GM23338 (cell line): Measurements from ENCODE around the gene WDR74. TPM values are rescaled to one million over a fixed set of nuclear protein-coding genes. Genes with fewer than 3 reads are reported as not detected.

Source experiments
- ATAC-seq: fragments of 200-7000 bp; cut with Tn5 transposase; 3 replicates; pipeline ENCODE4 v1.9.1; 2020
- DNase-seq: peaks from one replicate; pipeline ENCODE4 v3.0.0-alpha.2; 2015; ENCODE audit warnings: low spot score
- H2AFZ ChIP-seq: fragments of 200-600 bp; sonication (generic); 2 replicates; pipeline ENCODE4 v1.8.0; 2016; ENCODE audit warnings: antibody characterized with exemption, mild to moderate bottlenecking, moderate library complexity
- H3F3A ChIP-seq: fragments of 200-600 bp; sonication (generic); replicated peaks from 2 replicates; pipeline ENCODE4 v1.8.0; 2017; ENCODE audit warnings: antibody characterized with exemption, mixed run types, low read depth
- H3K27ac ChIP-seq: fragments of 200-600 bp; sonication (generic); 2 replicates; pipeline ENCODE4 v1.6.1; 2016; ENCODE audit warnings: low read depth
- H3K27me3 ChIP-seq: fragments of 200-600 bp; sonication (generic); 2 replicates; pipeline ENCODE4 v1.8.0; 2016; ENCODE audit warnings: mild to moderate bottlenecking, mixed run types, moderate library complexity; ENCODE audit not compliant: insufficient read depth
- H3K36me3 ChIP-seq: fragments of 200-600 bp; sonication (generic); 2 replicates; pipeline ENCODE4 v1.8.0; 2016; ENCODE audit warnings: mild to moderate bottlenecking; ENCODE audit not compliant: insufficient read depth
- H3K4me1 ChIP-seq: fragments of 200-600 bp; sonication (generic); 2 replicates; pipeline ENCODE4 v1.8.0; 2016; ENCODE audit warnings: mild to moderate bottlenecking, moderate library complexity; ENCODE audit not compliant: insufficient read depth
- H3K4me2 ChIP-seq: fragments of 200-600 bp; sonication (generic); 2 replicates; pipeline ENCODE4 v1.7.1; 2017; ENCODE audit warnings: mixed run types
- H3K4me3 ChIP-seq: fragments of 200-600 bp; sonication (generic); 2 replicates; pipeline ENCODE4 v1.6.1; 2016; ENCODE audit warnings: mixed run types
- H3K79me2 ChIP-seq: fragments of 200-600 bp; sonication (generic); replicated peaks from 2 replicates; pipeline ENCODE4 v1.8.0; 2017; ENCODE audit warnings: mild to moderate bottlenecking; ENCODE audit not compliant: insufficient read depth
- H3K9me2 ChIP-seq: fragments of 200-600 bp; sonication (generic); 2 replicates; pipeline ENCODE4 v1.8.0; 2017; ENCODE audit not compliant: insufficient read depth
- H4K20me1 ChIP-seq: fragments of 200-600 bp; sonication (generic); replicated peaks from 2 replicates; pipeline ENCODE4 v1.8.0; 2017; ENCODE audit warnings: mild to moderate bottlenecking; ENCODE audit not compliant: insufficient read depth
- H3K27ac Mint-ChIP-seq: 2 replicates; pipeline ENCODE4 v1.8.0; 2020; ENCODE audit warnings: inconsistent platforms, mild to moderate bottlenecking, moderate library complexity, mixed read lengths
- H3K27me3 Mint-ChIP-seq: 3 replicates; pipeline ENCODE4 v1.8.0; 2022; ENCODE audit warnings: low read depth, mild to moderate bottlenecking, moderate library complexity, mixed read lengths, inconsistent platforms; ENCODE audit not compliant: insufficient read depth, poor library complexity
- H3K36me3 Mint-ChIP-seq: 3 replicates; pipeline ENCODE4 v1.8.0; 2021; ENCODE audit warnings: low read depth, mild to moderate bottlenecking, inconsistent platforms, moderate library complexity, mixed read lengths
- H3K4me1 Mint-ChIP-seq: 3 replicates; pipeline ENCODE4 v1.8.0; 2020; ENCODE audit warnings: mild to moderate bottlenecking, inconsistent platforms, mixed read lengths
- H3K4me3 Mint-ChIP-seq: 3 replicates; pipeline ENCODE4 v1.8.0; 2021; ENCODE audit warnings: moderate library complexity, mild to moderate bottlenecking, inconsistent platforms, mixed read lengths
- H3K9me3 Mint-ChIP-seq: 3 replicates; pipeline ENCODE4 v1.8.0; 2020; ENCODE audit warnings: moderate library complexity, mild to moderate bottlenecking, inconsistent platforms, mixed read lengths
- CREB1 ChIP-seq: fragments of 250-450 bp; sonication (Bioruptor Pico); IDR thresholded peaks from 2 replicates; pipeline ENCODE4 v1.5.0; 2020; ENCODE audit warnings: low read depth, mild to moderate bottlenecking, moderate library complexity
- CTCF ChIP-seq, 2 experiments: fragments of 200-600 bp in 1 of 2; sonication (generic) in 1 of 2; conservative IDR thresholded peaks; 2 replicates each; pipeline versions ENCODE4 v1.5.1 to v1.6.1; 2016 to 2017; ENCODE audit warnings: antibody characterized with exemption in 2 of 2, low read depth in 2 of 2, mild to moderate bottlenecking in 2 of 2, moderate library complexity in 1 of 2
- ETS1 ChIP-seq: IDR thresholded peaks from 2 replicates; pipeline ENCODE4 v1.6.1; 2016; ENCODE audit warnings: antibody characterized with exemption
- JUNB ChIP-seq: IDR thresholded peaks from one replicate; pipeline ENCODE4 v1.6.1; 2016; ENCODE audit warnings: antibody characterized with exemption; ENCODE audit not compliant: unreplicated experiment
- POLR2AphosphoS5 ChIP-seq: IDR thresholded peaks from 2 replicates; pipeline ENCODE4 v1.6.1; 2016; ENCODE audit warnings: antibody characterized with exemption, low read depth
- REST ChIP-seq: IDR thresholded peaks from one replicate; pipeline ENCODE4 v1.6.1; 2018; ENCODE audit warnings: antibody characterized with exemption; ENCODE audit not compliant: unreplicated experiment
- STAT1 ChIP-seq: IDR thresholded peaks from one replicate; pipeline ENCODE4 v1.6.1; 2016; ENCODE audit warnings: antibody characterized with exemption; ENCODE audit not compliant: unreplicated experiment
- polyA plus RNA-seq: library from polyadenylated mRNA; unstranded; fragments of >200 nt; fragmentation: Nextera tagmentation; extraction: Ambion mirVana; gene quantifications from 2 replicates; pipeline ENCODE4 v1.2.1, GENCODE V29; 2016
- total RNA-seq: library from RNA; depleted of rRNA; stranded (reverse); fragments of >200 nt; shearing (Covaris generic); gene quantifications from 2 replicates; pipeline ENCODE4 v1.2.3, GENCODE V29; 2014
- TF ChIP-seq, protein P1 (sequence below): fragments of 250-450 bp; sonication (Bioruptor Pico); IDR thresholded peaks from 2 replicates; pipeline ENCODE4 v1.5.0; 2020; ENCODE audit warnings: mild to moderate bottlenecking, moderate library complexity

The WDR74 gene
- total and polyA plus RNA-seq, 2 experiments from 2014 or later, result 94.4 to 136 TPM

DNA sequence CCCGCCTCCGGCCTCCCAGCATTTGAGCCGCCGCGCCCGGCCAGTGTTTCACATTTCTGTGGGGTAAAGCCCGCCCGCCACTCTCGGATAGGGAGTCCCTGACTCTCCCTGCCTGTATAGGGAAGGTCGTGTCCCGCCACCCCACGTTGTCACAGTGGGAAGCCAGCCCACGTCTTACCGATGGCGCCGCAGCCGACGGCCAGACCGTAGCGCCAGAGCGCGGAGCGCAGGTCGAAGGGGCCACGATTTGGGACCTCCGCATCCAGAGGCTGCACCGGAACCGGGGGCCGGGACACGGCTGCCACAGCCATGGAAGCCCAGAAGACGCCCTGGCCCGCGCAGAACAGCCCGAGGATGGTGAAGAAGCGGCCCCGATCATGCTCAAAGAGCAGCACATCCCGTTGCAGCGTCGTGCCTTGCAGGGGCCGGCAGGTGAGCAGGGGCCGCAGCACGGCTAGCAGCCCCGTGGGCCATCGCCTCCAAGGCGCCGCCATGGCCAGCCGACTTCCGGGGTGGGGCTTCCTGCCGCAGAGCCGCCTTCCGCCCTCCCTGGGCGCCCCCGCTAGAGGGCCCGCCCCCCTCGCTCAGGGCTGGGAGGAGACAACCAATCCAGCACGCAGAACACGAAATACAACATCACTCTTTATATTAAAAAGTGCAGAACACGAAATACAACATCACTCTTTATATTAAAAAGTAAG, 47.7 kb downstream of the WDR74 start, which contains the start of gene TMEM223:
Gene TMEM223 (minus strand): TSS at position 506 of the 701 bp plus-strand sequence. CDS start 12 bp downstream, at position 494.
- peaks cover 11% of the 10 kb centered on the region; the same call in 1 of the 2 replicates for H3K4me1 ChIP-seq
- Mint-ChIP-seq H3K9me3 (no peaks in the 10 kb centered on the region; the same call in 2 of the 3 replicates), H3K27me3 (peaks cover 21% of the 10 kb centered on the region), H3K27ac (peak within 1 kb of the TSS; percentile 89), H3K36me3 (peaks cover 77% of the 10 kb centered on the region), H3K4me1 (peaks cover 26% of the 10 kb centered on the region), H3K4me3 (peak within 1 kb of the TSS; percentile 94)
- H3K79me2 ChIP-seq, result peaks cover 40% of the 10 kb centered on the region
- H3K9me2 ChIP-seq, result no peaks in the 10 kb centered on the region
- H3K4me3 ChIP-seq, result peak within 1 kb of the TSS; percentile 98
- ATAC-seq, result peak; percentile 80
- H3K27ac ChIP-seq, result peak within 1 kb of the TSS; percentile 85
- peaks cover 3% of the 10 kb centered on the region for H4K20me1 ChIP-seq
- peak; percentile 94 for DNase-seq
- H3F3A ChIP-seq, result peaks cover 63% of the 10 kb centered on the region
- TF ChIP-seq CREB1 (peak; percentile 38; the same call in 1 of the 2 replicates), REST (no peak), CTCF (conservative IDR thresholded peaks at IDR 0.05; ENCODE audit: low read depth in 2 of 2) (peak in 1 of 2 experiments; percentile 24; a peak in 1 of 4 replicates), STAT1 (no peak), ETS1 (peak; percentile 82), POLR2AphosphoS5 (peak; percentile 97)
- H2AFZ ChIP-seq, result peak within 1 kb of the TSS; percentile 80; the same call in 1 of the 2 replicates
- peak within 1 kb of the TSS; percentile 97 for H3K4me2 ChIP-seq
- peaks cover 43% of the 10 kb centered on the region for H3K36me3 ChIP-seq
- no peaks in the 10 kb centered on the region for H3K27me3 ChIP-seq

DNA sequence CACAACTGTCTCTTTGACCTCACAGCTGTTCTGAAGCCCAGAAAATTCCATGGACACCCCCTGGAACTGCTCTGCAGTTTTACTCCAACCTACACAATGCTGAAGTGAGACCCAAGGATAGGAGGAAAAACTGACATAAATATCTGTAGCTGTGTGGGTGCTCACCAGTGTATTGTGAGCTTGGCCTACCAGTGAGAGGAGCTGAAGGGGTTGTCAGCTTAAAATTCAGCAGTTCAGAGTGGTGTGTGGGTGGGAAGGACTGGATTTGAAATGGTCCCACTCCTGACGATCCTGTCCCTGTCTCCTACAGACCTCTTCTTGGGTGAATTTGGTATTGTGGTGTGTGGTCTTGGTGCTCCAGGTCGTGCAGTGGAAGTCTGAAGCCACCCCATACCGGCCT, 49.8 kb downstream of the WDR74 start:
- Histone ChIP-seq H3K9me2 (no peaks in the 10 kb centered on the region), H3K79me2 (peaks cover 40% of the 10 kb centered on the region), H3K4me2 (no peak overlapping the region), H3K36me3 (peaks cover 25% of the 10 kb centered on the region), H3K4me1 (peaks cover 11% of the 10 kb centered on the region; the same call in 1 of the 2 replicates), H3F3A (peaks cover 67% of the 10 kb centered on the region), H4K20me1 (peaks cover 3% of the 10 kb centered on the region), H3K27ac (no peak overlapping the region), H2AFZ (no peak overlapping the region), H3K4me3 (no peak overlapping the region), H3K27me3 (no peaks in the 10 kb centered on the region)
- H3K36me3 Mint-ChIP-seq, result peaks cover 70% of the 10 kb centered on the region
- TF ChIP-seq JUNB, result no peak
- TF ChIP-seq, protein P1, sequence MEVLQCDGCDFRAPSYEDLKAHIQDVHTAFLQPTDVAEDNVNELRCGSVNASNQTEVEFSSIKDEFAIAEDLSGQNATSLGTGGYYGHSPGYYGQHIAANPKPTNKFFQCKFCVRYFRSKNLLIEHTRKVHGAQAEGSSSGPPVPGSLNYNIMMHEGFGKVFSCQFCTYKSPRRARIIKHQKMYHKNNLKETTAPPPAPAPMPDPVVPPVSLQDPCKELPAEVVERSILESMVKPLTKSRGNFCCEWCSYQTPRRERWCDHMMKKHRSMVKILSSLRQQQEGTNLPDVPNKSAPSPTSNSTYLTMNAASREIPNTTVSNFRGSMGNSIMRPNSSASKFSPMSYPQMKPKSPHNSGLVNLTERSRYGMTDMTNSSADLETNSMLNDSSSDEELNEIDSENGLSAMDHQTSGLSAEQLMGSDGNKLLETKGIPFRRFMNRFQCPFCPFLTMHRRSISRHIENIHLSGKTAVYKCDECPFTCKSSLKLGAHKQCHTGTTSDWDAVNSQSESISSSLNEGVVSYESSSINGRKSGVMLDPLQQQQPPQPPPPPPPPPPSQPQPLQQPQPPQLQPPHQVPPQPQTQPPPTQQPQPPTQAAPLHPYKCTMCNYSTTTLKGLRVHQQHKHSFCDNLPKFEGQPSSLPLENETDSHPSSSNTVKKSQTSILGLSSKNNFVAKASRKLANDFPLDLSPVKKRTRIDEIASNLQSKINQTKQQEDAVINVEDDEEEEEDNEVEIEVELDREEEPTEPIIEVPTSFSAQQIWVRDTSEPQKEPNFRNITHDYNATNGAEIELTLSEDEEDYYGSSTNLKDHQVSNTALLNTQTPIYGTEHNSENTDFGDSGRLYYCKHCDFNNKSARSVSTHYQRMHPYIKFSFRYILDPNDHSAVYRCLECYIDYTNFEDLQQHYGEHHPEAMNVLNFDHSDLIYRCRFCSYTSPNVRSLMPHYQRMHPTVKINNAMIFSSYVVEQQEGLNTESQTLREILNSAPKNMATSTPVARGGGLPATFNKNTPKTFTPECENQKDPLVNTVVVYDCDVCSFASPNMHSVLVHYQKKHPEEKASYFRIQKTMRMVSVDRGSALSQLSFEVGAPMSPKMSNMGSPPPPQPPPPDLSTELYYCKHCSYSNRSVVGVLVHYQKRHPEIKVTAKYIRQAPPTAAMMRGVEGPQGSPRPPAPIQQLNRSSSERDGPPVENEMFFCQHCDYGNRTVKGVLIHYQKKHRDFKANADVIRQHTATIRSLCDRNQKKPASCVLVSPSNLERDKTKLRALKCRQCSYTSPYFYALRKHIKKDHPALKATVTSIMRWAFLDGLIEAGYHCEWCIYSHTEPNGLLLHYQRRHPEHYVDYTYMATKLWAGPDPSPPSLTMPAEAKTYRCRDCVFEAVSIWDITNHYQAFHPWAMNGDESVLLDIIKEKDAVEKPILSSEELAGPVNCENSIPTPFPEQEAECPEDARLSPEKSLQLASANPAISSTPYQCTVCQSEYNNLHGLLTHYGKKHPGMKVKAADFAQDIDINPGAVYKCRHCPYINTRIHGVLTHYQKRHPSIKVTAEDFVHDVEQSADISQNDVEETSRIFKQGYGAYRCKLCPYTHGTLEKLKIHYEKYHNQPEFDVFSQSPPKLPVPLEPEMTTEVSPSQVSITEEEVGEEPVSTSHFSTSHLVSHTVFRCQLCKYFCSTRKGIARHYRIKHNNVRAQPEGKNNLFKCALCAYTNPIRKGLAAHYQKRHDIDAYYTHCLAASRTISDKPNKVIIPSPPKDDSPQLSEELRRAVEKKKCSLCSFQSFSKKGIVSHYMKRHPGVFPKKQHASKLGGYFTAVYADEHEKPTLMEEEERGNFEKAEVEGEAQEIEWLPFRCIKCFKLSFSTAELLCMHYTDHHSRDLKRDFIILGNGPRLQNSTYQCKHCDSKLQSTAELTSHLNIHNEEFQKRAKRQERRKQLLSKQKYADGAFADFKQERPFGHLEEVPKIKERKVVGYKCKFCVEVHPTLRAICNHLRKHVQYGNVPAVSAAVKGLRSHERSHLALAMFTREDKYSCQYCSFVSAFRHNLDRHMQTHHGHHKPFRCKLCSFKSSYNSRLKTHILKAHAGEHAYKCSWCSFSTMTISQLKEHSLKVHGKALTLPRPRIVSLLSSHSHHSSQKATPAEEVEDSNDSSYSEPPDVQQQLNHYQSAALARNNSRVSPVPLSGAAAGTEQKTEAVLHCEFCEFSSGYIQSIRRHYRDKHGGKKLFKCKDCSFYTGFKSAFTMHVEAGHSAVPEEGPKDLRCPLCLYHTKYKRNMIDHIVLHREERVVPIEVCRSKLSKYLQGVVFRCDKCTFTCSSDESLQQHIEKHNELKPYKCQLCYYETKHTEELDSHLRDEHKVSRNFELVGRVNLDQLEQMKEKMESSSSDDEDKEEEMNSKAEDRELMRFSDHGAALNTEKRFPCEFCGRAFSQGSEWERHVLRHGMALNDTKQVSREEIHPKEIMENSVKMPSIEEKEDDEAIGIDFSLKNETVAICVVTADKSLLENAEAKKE (CRISPR knock-in tag), result no peak
- DNase-seq, result no peak
- H3K27me3 Mint-ChIP-seq, result peaks cover 21% of the 10 kb centered on the region
- H3K4me3 Mint-ChIP-seq, result peak overlapping the region; percentile 93; the same call in 2 of the 3 replicates
- no peaks in the 10 kb centered on the region; the same call in 2 of the 3 replicates for H3K9me3 Mint-ChIP-seq
- no peak overlapping the region for H3K27ac Mint-ChIP-seq
- H3K4me1 Mint-ChIP-seq, result peaks cover 29% of the 10 kb centered on the region
- ATAC-seq, result no peak
